GM13976 (cell line): ENCODE measurements around the gene PRKCA.

Experiments used
- DNase-seq: peaks from one replicate; pipeline ENCODE4 v3.0.0; 2012; ENCODE audit warnings: low spot score
- CTCF ChIP-seq: IDR thresholded peaks from 2 replicates; pipeline ENCODE4 v1.5.1; 2012; ENCODE audit warnings: borderline replicate concordance, mild to moderate bottlenecking; ENCODE audit not compliant: insufficient read depth; ENCODE audit errors: extremely low read depth, missing control alignments, control extremely low read depth
- in situ Hi-C: fragments of 300-500 bp; cut with MboI; formaldehyde crosslinking; loops from one replicate; pipeline ENCODE4 v1.12.0; 2022; ENCODE audit warnings: low sequenced_read_pairs, mixed read lengths, inconsistent platforms; ENCODE audit not compliant: unreplicated experiment

PRKCA gene

DNA sequence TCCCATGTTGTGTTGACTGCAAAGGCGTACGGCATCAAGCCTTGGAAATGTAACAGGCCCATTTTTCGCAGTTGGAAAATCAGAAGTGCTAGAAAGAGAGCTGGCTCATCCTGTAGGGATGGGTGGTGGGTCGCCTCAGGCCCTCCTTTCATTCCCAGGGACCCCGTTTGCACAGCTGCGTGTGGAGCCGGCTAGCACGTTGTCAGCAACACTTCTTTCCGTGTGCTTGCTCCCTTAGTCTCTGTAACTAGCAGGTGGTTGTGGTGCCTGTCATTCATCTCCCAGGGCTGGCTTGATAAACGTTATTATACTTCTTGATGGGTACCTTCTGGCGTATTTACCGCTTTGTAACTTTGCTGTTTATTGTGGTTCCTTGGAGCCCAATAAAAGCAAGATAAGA, 293.5 kb downstream of the PRKCA start:
- in situ Hi-C loops: no loop called here
- no peak for DNase-seq
- TF ChIP-seq CTCF: no peak

DNA sequence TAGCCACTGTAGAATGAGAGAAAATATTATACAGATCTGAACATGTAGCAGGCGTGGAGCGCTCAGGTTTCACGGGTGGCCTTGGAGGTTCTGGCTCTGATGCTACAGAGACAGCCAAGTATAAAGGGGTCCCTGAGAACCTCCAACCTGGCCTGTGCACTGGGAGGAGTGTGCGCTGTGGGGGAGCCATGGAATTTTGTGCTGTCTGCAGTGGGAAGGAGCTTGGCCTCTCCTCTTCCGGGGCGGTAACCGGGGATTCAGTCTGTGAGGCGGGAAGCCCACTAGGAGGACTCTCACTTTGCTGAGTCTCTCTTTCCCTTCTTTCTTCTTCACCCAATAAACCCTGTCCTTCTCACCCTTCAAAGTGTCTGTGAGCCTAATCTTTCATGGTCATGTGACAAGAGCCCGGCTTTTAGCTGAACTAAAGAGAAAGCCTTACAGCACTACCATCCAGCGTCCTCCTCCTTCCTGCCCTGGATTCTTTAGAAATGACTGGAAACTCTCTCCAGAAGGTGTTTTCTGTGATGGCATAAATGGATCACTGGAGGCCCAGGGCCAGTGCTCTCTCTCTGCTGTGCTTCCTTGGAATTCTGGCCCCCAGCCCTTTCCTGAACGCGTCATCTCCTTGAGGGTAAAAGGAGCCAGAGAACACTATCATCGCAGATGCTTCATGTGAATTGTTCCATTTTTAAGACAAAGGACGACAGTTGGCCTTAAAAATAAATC, 300.4 kb downstream of the PRKCA start:
- in situ Hi-C loops: no loop called here
- DNase-seq: no peak
- no peak for TF ChIP-seq CTCF

- DNase-seq: no peak
- no peak for TF ChIP-seq CTCF
- in situ Hi-C loops: no loop called here
These were observed 302.0 kb downstream of the PRKCA start for GRCh38 chr17:66604376-66604775.

DNA sequence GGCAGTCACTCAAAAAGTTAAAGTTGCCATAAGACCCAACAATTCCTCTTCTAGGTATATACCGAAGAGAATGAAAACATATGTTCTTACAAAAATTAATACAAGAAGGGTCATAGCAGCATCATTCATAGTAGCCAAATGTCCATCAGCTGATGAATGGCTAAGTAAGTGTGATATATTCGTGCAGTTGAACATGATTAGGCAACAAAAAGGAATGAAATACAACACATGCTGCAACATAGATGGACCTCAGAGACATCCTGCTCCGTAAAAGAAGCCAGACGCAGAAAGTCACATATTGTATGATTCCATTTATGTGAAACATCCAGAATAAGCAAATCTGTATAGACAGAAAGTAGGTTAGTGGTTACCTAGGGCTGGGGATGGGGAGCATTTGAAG, 303.1 kb downstream of the PRKCA start:
- in situ Hi-C loops: no loop called here
- no peak for TF ChIP-seq CTCF
- DNase-seq: no peak

GRCh38 chr17:66610361-66611133, 308.1 kb downstream of the PRKCA start:
- no peak for DNase-seq
- TF ChIP-seq CTCF: no peak
- in situ Hi-C loops: no loop called here

GRCh38 chr17:66611397-66611796, 309.0 kb downstream of the PRKCA start:
- in situ Hi-C loops: no loop called here
- no peak for TF ChIP-seq CTCF
- DNase-seq: no peak

DNA sequence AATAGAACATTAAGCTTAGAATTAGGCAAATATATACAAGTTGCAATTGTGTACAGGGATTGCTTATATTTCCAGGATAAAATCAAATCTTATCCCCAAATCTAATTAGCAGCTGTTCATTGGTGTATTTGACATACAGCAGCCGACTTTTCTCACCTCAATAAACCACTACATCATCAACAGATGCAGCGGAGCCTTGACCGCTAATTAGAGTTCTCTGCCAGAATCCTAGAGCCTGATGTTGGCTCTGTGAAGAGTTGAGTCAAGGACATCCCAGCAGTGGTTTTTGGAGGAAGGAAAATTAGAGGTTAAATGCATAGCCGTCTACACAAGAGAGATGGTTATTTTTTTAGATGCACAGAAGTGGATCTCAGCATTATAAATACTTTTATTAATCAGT, 310.6 kb downstream of the PRKCA start:
- TF ChIP-seq CTCF: no peak
- no peak for DNase-seq

More for the DNA sequence above, 310.6 kb downstream of the PRKCA start:
- in situ Hi-C loops: no loop called here
